GM12878 (cell line): Measurements from ENCODE around the gene PPP2R5D. TPM values are rescaled to one million over a fixed set of nuclear protein-coding genes. Genes with fewer than 3 reads are reported as not detected.
A peak's percentile ranks its signal among the peaks of the same experiment; 100 is the strongest.

Source experiments
- ATAC-seq: fragments of 200-7000 bp; cut with Tn5 transposase; 3 replicates; pipeline ENCODE4 v1.9.1; 2020; ENCODE audit warnings: mild to moderate bottlenecking, moderate library complexity
- BruUV-seq: library from RNA; stranded (reverse); fragments of 400-500 nt; replicated peaks from 2 replicates; lab custom pipeline; 2021; lab: Mats Ljungman, UMichigan
- CTCF ChIA-PET: fragments of 300-600 bp; sonication (Branson Sonifier 250); formaldehyde crosslinking; extraction: SDS; loops from one replicate; lab custom pipeline; 2021; ENCODE audit warnings: inconsistent platforms; lab: Yijun Ruan, JAX
- POLR2A ChIA-PET: fragments of 350-600 bp; formaldehyde crosslinking; extraction: SDS; loops from one replicate; lab custom pipeline; 2021; ENCODE audit warnings: inconsistent platforms; lab: Charles Lee
- RAD21 ChIA-PET: fragments of 300-600 bp; sonication (Branson Sonifier 250); formaldehyde crosslinking; loops from one replicate; lab custom pipeline; 2023; ENCODE audit warnings: antibody characterized with exemption; ENCODE audit not compliant: unreplicated experiment; lab: Charles Lee
- SMC1A ChIA-PET: fragments of 300-600 bp; sonication (Branson Sonifier 250); formaldehyde crosslinking; loops from one replicate; lab custom pipeline; 2023; ENCODE audit not compliant: unreplicated experiment, uncharacterized antibody; lab: Charles Lee
- DNase-seq: peaks from one replicate; pipeline ENCODE4 v3.0.0-alpha.2; 2011; ENCODE audit warnings: low read depth, low spot score
- FAIRE-seq: peaks from 3 replicates; lab custom pipeline; 2011; peaks lifted over from hg19 to GRCh38; lab: Jason Lieb, UNC
- H2AFZ ChIP-seq: 2 replicates; pipeline ENCODE4 v1.6.0; 2011; ENCODE audit warnings: low read depth, low read length, control low read depth; ENCODE audit not compliant: control insufficient read depth
- H3K27ac ChIP-seq: 2 replicates; pipeline ENCODE4 v1.5.1; 2011; ENCODE audit warnings: control low read depth; ENCODE audit not compliant: control insufficient read depth, insufficient read depth
- H3K27me3 ChIP-seq, 2 experiments: replicated peaks in 1 of 2; 2 replicates each; pipeline versions ENCODE4 v1.6.0 to v1.6.1; 2011; ENCODE audit warnings: low read length in 1 of 2; ENCODE audit not compliant: control insufficient read depth in 2 of 2, insufficient read depth in 2 of 2
- H3K36me3 ChIP-seq, 2 experiments: 2 replicates each; pipeline ENCODE4 v1.5.1; 2011; ENCODE audit warnings: low read length in 1 of 2; ENCODE audit not compliant: control insufficient read depth in 2 of 2, insufficient read depth in 2 of 2
- H3K4me1 ChIP-seq: 2 replicates; pipeline ENCODE4 v1.6.1; 2011; ENCODE audit warnings: mild to moderate bottlenecking, low read length, moderate library complexity, mixed read lengths; ENCODE audit not compliant: control insufficient read depth, insufficient read depth
- H3K4me2 ChIP-seq: 2 replicates; pipeline ENCODE4 v1.6.0; 2011; ENCODE audit warnings: control low read depth; ENCODE audit not compliant: control insufficient read depth, insufficient read depth
- H3K4me3 ChIP-seq: fragments of 200-600 bp; sonication (generic); 2 replicates; pipeline ENCODE4 v1.5.1; 2016
- H3K79me2 ChIP-seq: 2 replicates; pipeline ENCODE4 v1.6.0; 2011; ENCODE audit warnings: low read length; ENCODE audit not compliant: control insufficient read depth, insufficient read depth
- H3K9ac ChIP-seq: 2 replicates; pipeline ENCODE4 v1.8.0; 2011; ENCODE audit warnings: low read length, control low read depth, mixed read lengths; ENCODE audit not compliant: control insufficient read depth, insufficient read depth
- H3K9me3 ChIP-seq: replicated peaks from 3 replicates; pipeline ENCODE4 v1.5.1; 2011; ENCODE audit warnings: mild to moderate bottlenecking, low read length; ENCODE audit not compliant: control insufficient read depth, insufficient read depth
- H4K20me1 ChIP-seq: 2 replicates; pipeline ENCODE4 v1.6.0; 2011; ENCODE audit not compliant: control insufficient read depth, insufficient read depth
- BACH1 ChIP-seq: fragments of 450-650 bp; IDR thresholded peaks from 2 replicates; pipeline ENCODE4 v1.6.1; 2017; ENCODE audit warnings: mild to moderate bottlenecking, borderline replicate concordance
- BRCA1 ChIP-seq: IDR thresholded peaks from 2 replicates; pipeline ENCODE4 v1.6.1; 2011; ENCODE audit warnings: low read depth, low read length, improper control_type of control experiment
- CREM ChIP-seq: IDR thresholded peaks from 2 replicates; pipeline ENCODE4 v1.6.1; 2014; ENCODE audit warnings: antibody characterized with exemption, low read depth
- ESRRA ChIP-seq: IDR thresholded peaks from 2 replicates; pipeline ENCODE4 v1.6.1; 2012; ENCODE audit warnings: mild to moderate bottlenecking, low read length, improper control_type of control experiment
- HCFC1 ChIP-seq: fragments of 150-350 bp; IDR thresholded peaks from 2 replicates; pipeline ENCODE4 v1.6.1; 2014; ENCODE audit warnings: low read length
- IKZF1 ChIP-seq: fragments of 450-650 bp; conservative IDR thresholded peaks from 2 replicates; pipeline ENCODE4 v1.6.1; 2017; ENCODE audit warnings: antibody characterized with exemption, mild to moderate bottlenecking
- MAX ChIP-seq: IDR thresholded peaks from 2 replicates; pipeline ENCODE4 v1.6.1; 2012; ENCODE audit warnings: low read depth, low read length, improper control_type of control experiment
- MYB ChIP-seq: fragments of 150-350 bp; IDR thresholded peaks from 2 replicates; pipeline ENCODE4 v1.6.1; 2014; ENCODE audit warnings: mild to moderate bottlenecking, low read depth, low read length, borderline replicate concordance
- NKRF ChIP-seq: fragments of 450-650 bp; conservative IDR thresholded peaks from 2 replicates; pipeline ENCODE4 v1.6.1; 2017; ENCODE audit warnings: mild to moderate bottlenecking, moderate library complexity
- PAX5 ChIP-seq: IDR thresholded peaks from 2 replicates; pipeline ENCODE4 v1.6.1; 2011; ENCODE audit warnings: low read depth, low read length, borderline replicate concordance
- PKNOX1 ChIP-seq: fragments of 450-650 bp; IDR thresholded peaks from 2 replicates; pipeline ENCODE4 v1.6.1; 2016; ENCODE audit warnings: mild to moderate bottlenecking
- RAD51 ChIP-seq: fragments of 450-650 bp; IDR thresholded peaks from 2 replicates; pipeline ENCODE4 v1.6.1; 2016; ENCODE audit warnings: moderate library complexity, mild to moderate bottlenecking, inconsistent platforms
- RB1 ChIP-seq: fragments of 450-650 bp; formaldehyde crosslinking; IDR thresholded peaks from 2 replicates; pipeline ENCODE4 v1.6.1; 2017; ENCODE audit warnings: mild to moderate bottlenecking, borderline replicate concordance
- TCF12 ChIP-seq: IDR thresholded peaks from 2 replicates; pipeline ENCODE4 v1.6.1; 2011; ENCODE audit warnings: low read depth, mild to moderate bottlenecking, low read length
- ZBED1 ChIP-seq: IDR thresholded peaks from 2 replicates; pipeline ENCODE4 v1.6.1; 2016; ENCODE audit warnings: borderline replicate concordance
- ZBTB33 ChIP-seq: fragments of 450-650 bp; IDR thresholded peaks from 2 replicates; pipeline ENCODE4 v1.6.1; 2017; ENCODE audit warnings: mild to moderate bottlenecking
- ZNF622 ChIP-seq: fragments of 450-650 bp; IDR thresholded peaks from 2 replicates; pipeline ENCODE4 v1.6.1; 2017; ENCODE audit warnings: mild to moderate bottlenecking, inconsistent platforms
- WGBS: methylation state at CpG from one replicate; pipeline ENCODE4 v1.1.6; 2016; ENCODE audit warnings: low lambda C conversion rate; ENCODE audit not compliant: insufficient replicate concordance, insufficient coverage; ENCODE audit errors: missing lambda C conversion rate; 5-methylcytosine and 5-hydroxymethylcytosine counted together
- in situ Hi-C: fragments of 300-500 bp; cut with MboI; formaldehyde crosslinking; loops from 9 replicates; pipeline ENCODE4 v1.14.3; 2018; ENCODE audit warnings: mixed read lengths
- intact Hi-C: fragments of 100-400 bp; cut with micrococcal nuclease; formaldehyde crosslinking; loops from one replicate; pipeline ENCODE4 v1.14.2; 2022; ENCODE audit not compliant: unreplicated experiment
- polyA plus RNA-seq, 11 experiments: library from polyadenylated mRNA; depleted of rRNA in 4 of 11; unstranded in 6 of 11; stranded (reverse) in 5 of 11; fragments of >200 nt; fragmentation: Nextera tagmentation in 4 of 11; fragmentation: Illumina TruSeq in 1 of 11; extraction: Ambion mirVana in 4 of 11; extraction: Trizol in 1 of 11; gene quantifications; 1 replicate in 1 of 11; 2 replicates in 10 of 11; pipeline versions ENCODE4 v1.2.1 to v1.2.3, GENCODE V29; 2011 to 2016; ENCODE audit warnings: inconsistent platforms in 2 of 11, missing spikeins in 2 of 11, low read depth in 1 of 11
- total RNA-seq, 4 experiments: library from RNA; depleted of rRNA in 3 of 4; stranded (reverse); fragments of >200 nt in 3 of 4; fragmentation: Illumina TruSeq in 1 of 4; extraction: Trizol in 1 of 4; gene quantifications; 2 replicates each; pipeline versions ENCODE4 v1.2.1 to v1.2.3, GENCODE V29; 2013 to 2021

PPP2R5D gene
- total and polyA plus RNA-seq, 10 of the 15 experiments (the other 5 are each of a cell fraction or from before 2014, with no cell fraction given) = 1.5 to 59.0 (median 32.0) TPM

- SMC1A ChIA-PET = interaction anchor here (1.0 to 2.0 kb wide), 3 partner anchors 9 to 119 kb away, joined by 3 to 5 read pairs (median 3); partner anchors contain the start of gene CUL7
- Histone ChIP-seq H3K36me3 (peaks cover 4 to 15% of the 10 kb centered on the region in 2 experiments), H3K27me3 (no peaks in the 10 kb centered on the region), H4K20me1 (peaks cover 3% of the 10 kb centered on the region; the same call in 1 of the 2 replicates), H3K4me2 (peak within 1 kb of the TSS; percentile 85), H3K4me1 (peaks cover 14% of the 10 kb centered on the region), H3K9ac (peak within 1 kb of the TSS; percentile 80), H2AFZ (peak within 1 kb of the TSS; percentile 70), H3K4me3 (peak within 1 kb of the TSS; percentile 100), H3K79me2 (peaks cover 21% of the 10 kb centered on the region), H3K27ac (peak within 1 kb of the TSS; percentile 77), H3K9me3 (no peaks in the 10 kb centered on the region)
- ATAC-seq = peak; percentile 98
- DNase-seq = no peak
- FAIRE-seq = no peak
- 1% methylated on average over 29 of the region's 56 CpGs for WGBS
- CTCF ChIA-PET = interaction anchor here (0.6 to 1.7 kb wide), 2 partner anchors 122 to 348 kb away, joined by 3 to 7 read pairs; no protein-coding TSS in a partner anchor
- RAD21 ChIA-PET = interaction anchor here (1.4 to 2.0 kb wide), 2 partner anchors 8 to 42 kb away, joined by 3 to 5 read pairs; partner anchors contain the start of genes KLHDC3, MEA1 and PEX6
- POLR2A ChIA-PET = interaction anchor here (0.5 to 3.4 kb wide), 11 partner anchors 7 to 127 kb away, joined by 3 to 12 read pairs (median 4); partner anchors contain the start of genes CUL7, KLC4, KLHDC3 and MRPL2
- TSS peak; percentile 56 for BruUV-seq
- intact Hi-C loops = no loop called here
- in situ Hi-C loops = no loop called here
- TF ChIP-seq PKNOX1 (peak; percentile 27; the same call in 1 of the 2 replicates), ZBTB33 (no peak), MYB (no peak), BRCA1 (no peak), TCF12 (no peak), HCFC1 (no peak; the same call in none of the 2 replicates), CREM (peak; percentile 54; the same call in 1 of the 2 replicates), RB1 (no peak), IKZF1 (peak; percentile 56), NKRF (peak; percentile 91), ZNF622 (no peak), ESRRA (0 out of 2 replicates have a peak, but pooled peaks have one; percentile 27), MAX (no peak), PAX5 (no peak), RAD51 (0 out of 2 replicates have a peak, but pooled peaks have one; percentile 10), BACH1 (peak; percentile 30; the same call in 1 of the 2 replicates), ZBED1 (no peak)
Measured at GRCh38 chr6:43021270-43022047, 37.1 kb downstream of the PPP2R5D start, which contains the start of gene RRP36. Gene RRP36, plus strand, starts transcription at chr6:43021623. Its CDS starts 32 bp downstream, at chr6:43021655.
